Lung (tissue), 12 donors: ENCODE results near the gene TRIM14. TPM values are rescaled to one million over a fixed set of nuclear protein-coding genes. Genes with fewer than 3 reads are reported as not detected.

Source experiments
- ATAC-seq: fragments of 200-7000 bp; cut with Tn5 transposase; one replicate; pipeline ENCODE4 v1.9.1; 2020; ENCODE audit warnings: moderate number of reproducible peaks; ENCODE audit not compliant: insufficient read depth, low FRiP score
- DNase-seq, 3 donors: peaks; one replicate each; pipeline ENCODE4 v3.0.0-alpha.2; 2013 to 2017
- H3K27ac ChIP-seq, 2 donors: one replicate each; pipeline ENCODE4 v1.5.1; 2013; ENCODE audit warnings: mild to moderate bottlenecking in 2 of 2, moderate library complexity in 2 of 2, control low read depth in 1 of 2, inconsistent platforms in 1 of 2, low read depth in 1 of 2, low read length in 1 of 2
- H3K27me3 ChIP-seq, 3 donors: one replicate each; pipeline ENCODE4 v1.5.1; 2013; ENCODE audit warnings: low read length in 2 of 3; ENCODE audit not compliant: control insufficient read depth in 3 of 3, insufficient read depth in 3 of 3
- H3K36me3 ChIP-seq, 4 donors: one replicate each; pipeline ENCODE4 v1.5.1; 2013; ENCODE audit warnings: low read length in 4 of 4, mild to moderate bottlenecking in 1 of 4, moderate library complexity in 1 of 4; ENCODE audit not compliant: control insufficient read depth in 4 of 4, insufficient read depth in 4 of 4
- H3K4me1 ChIP-seq, 5 donors: one replicate each; pipeline ENCODE4 v1.5.1; 2013; ENCODE audit warnings: low read length in 5 of 5, mild to moderate bottlenecking in 2 of 5, moderate library complexity in 1 of 5; ENCODE audit not compliant: control insufficient read depth in 5 of 5, insufficient read depth in 5 of 5
- H3K4me3 ChIP-seq: one replicate; pipeline ENCODE4 v1.5.1; 2013; ENCODE audit warnings: mild to moderate bottlenecking, control low read depth, moderate library complexity
- H3K9ac ChIP-seq, 2 donors: one replicate each; pipeline ENCODE4 v1.5.1; 2013; ENCODE audit warnings: low read length in 2 of 2, control low read depth in 1 of 2; ENCODE audit not compliant: insufficient read depth in 1 of 2
- H3K9me3 ChIP-seq, 4 donors: one replicate each; pipeline ENCODE4 v1.5.1; 2013; ENCODE audit warnings: low read length in 3 of 4, mild to moderate bottlenecking in 1 of 4, moderate library complexity in 1 of 4; ENCODE audit not compliant: control insufficient read depth in 4 of 4, insufficient read depth in 3 of 4
- WGBS, 2 donors: extraction: QIAGEN DNeasy Blood & Tissue Kit; methylation state at CpG; one replicate each; pipeline ENCODE4 v1.1.7; 2013; 5-methylcytosine and 5-hydroxymethylcytosine counted together
- polyA plus RNA-seq, 2 donors: library from polyadenylated mRNA; stranded (reverse); fragments of 200-250 nt; gene quantifications; one replicate each; pipeline ENCODE4 v1.2.1, GENCODE V29; 2013
- total RNA-seq, 2 donors: library from RNA; depleted of rRNA in 1 of 2; stranded (reverse); fragments of >200 nt in 1 of 2; gene quantifications; one replicate each; pipeline ENCODE4 v1.2.1, GENCODE V29; 2014 to 2021
- TF ChIP-seq, protein P1 (sequence below): IDR thresholded peaks from 2 replicates; pipeline ENCODE4 v1.5.1; 2012; ENCODE audit warnings: mild to moderate bottlenecking; ENCODE audit errors: control extremely low read depth, extremely low read depth
- donor health status: control.
- donor health status: control.
- donor health status: Bipolar disorder and iron deficiency.
- donor health status: healthy.
- donor health status: DM: yes; HTN: yes; CAD: no.

TRIM14 gene
- total and polyA plus RNA-seq, 4 donors, result 5.0 to 42.7 (median 12.1) TPM

DNA sequence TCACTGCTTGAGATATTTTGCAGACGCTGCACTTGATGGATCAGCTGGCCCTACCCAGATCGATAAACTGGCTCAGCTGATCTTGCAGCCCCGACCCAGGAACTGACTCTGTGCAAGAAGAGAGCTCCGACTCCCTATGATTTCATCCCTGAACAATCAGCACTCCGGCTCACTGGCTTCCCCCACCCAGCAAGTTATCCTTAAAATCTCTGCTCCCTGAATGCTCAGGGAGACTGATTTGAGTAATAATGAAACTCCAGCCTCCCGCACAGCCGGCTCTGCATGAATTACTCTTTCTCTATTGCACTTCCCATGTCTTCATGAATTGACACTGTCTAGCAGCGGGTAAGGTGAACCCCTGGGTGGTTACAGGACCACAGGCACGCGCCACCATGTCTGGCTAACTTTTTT lies 79.4 kb downstream of the TRIM14 start:
- DNase-seq (no peak), ATAC-seq (no peak)
- WGBS, 2 donors, result 75 to 88% methylated on average over 10 of the region's 10 CpGs

DNA sequence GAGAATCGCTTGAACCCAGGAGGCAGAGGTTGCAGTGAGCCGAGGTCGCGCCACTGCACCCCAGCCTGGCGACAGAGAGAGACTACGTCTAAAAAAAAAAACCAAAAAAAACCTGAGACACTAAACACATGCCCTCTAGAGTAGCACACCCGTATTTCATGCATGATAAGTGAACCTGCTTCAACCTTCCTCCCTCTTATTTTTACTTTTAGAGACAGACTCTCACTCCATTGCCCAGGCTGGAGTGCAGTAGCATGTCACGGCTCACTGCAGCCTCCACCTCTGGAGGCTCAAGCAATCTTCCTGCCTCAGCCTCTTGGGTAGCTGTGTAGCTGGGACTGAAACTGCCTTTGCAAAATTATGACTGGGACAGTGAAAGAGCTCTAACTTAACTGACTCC lies 80.1 kb downstream of the TRIM14 start:
- DNase-seq (no peak), ATAC-seq (no peak)
- no peak overlapping the region for H3K4me3 ChIP-seq
- peaks cover 0 to 3% (median 0%) of the 10 kb centered on the region in 3 donors for H3K27me3 ChIP-seq
- TF ChIP-seq, protein P1, sequence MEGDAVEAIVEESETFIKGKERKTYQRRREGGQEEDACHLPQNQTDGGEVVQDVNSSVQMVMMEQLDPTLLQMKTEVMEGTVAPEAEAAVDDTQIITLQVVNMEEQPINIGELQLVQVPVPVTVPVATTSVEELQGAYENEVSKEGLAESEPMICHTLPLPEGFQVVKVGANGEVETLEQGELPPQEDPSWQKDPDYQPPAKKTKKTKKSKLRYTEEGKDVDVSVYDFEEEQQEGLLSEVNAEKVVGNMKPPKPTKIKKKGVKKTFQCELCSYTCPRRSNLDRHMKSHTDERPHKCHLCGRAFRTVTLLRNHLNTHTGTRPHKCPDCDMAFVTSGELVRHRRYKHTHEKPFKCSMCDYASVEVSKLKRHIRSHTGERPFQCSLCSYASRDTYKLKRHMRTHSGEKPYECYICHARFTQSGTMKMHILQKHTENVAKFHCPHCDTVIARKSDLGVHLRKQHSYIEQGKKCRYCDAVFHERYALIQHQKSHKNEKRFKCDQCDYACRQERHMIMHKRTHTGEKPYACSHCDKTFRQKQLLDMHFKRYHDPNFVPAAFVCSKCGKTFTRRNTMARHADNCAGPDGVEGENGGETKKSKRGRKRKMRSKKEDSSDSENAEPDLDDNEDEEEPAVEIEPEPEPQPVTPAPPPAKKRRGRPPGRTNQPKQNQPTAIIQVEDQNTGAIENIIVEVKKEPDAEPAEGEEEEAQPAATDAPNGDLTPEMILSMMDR, result no peak
- H3K4me1 ChIP-seq, result peaks cover 0 to 4% (median 3%) of the 10 kb centered on the region in 5 donors
- no peaks in the 10 kb centered on the region for H3K36me3 ChIP-seq
- no peak overlapping the region for H3K9ac ChIP-seq
- no peaks in the 10 kb centered on the region for H3K9me3 ChIP-seq
- WGBS, 2 donors, result 85 to 88% methylated on average over 8 of the region's 8 CpGs
- no peak overlapping the region for H3K27ac ChIP-seq

More for the DNA sequence above, 79.4 kb downstream of the TRIM14 start:
- Histone ChIP-seq H3K4me1 (peaks cover 0 to 4% (median 3%) of the 10 kb centered on the region in 5 donors), H3K4me3 (no peak overlapping the region), H3K27ac (no peak overlapping the region), H3K9ac (no peak overlapping the region), H3K36me3 (no peaks in the 10 kb centered on the region), H3K9me3 (no peaks in the 10 kb centered on the region), H3K27me3 (peaks cover 0 to 3% (median 0%) of the 10 kb centered on the region in 3 donors)
- TF ChIP-seq, protein P1, result no peak

DNA sequence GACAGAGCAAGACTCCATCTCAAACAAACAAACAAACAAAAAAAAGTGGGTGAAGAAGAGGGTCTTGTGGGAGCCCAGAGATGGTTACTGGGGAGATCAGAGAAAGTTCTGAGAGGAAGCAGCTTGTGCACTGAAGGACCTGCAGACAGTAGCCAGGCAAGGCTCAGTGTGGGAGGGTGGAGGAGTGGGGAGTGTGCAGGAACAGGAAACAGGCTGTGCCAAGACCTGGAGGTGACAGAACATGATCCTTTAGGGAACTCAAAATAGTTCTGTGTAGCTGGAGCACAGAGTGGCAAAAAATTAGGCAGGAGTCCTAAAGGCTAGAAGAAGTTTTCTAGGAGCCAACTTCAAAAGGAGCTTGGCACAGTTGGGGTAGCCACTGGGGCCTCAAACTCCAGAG lies 81.7 kb downstream of the TRIM14 start:
- H3K36me3 ChIP-seq, result no peaks in the 10 kb centered on the region
- no peaks in the 10 kb centered on the region for H3K9me3 ChIP-seq
- H3K4me3 ChIP-seq, result no peak overlapping the region
- no peak overlapping the region for H3K9ac ChIP-seq
- peak overlapping the region in 1 of 2 donors; percentile 26 for H3K27ac ChIP-seq
- H3K27me3 ChIP-seq, result peaks cover 0 to 3% (median 0%) of the 10 kb centered on the region in 3 donors
- ATAC-seq (peak; percentile 43), DNase-seq (peak in 1 of 3 donors; percentile 25)
- H3K4me1 ChIP-seq, result peaks cover 0 to 4% (median 0%) of the 10 kb centered on the region in 5 donors
- TF ChIP-seq, protein P1, result no peak
